GM23338 (cell line): ENCODE data around the gene PPP1CB. TPM values are rescaled to one million over a fixed set of nuclear protein-coding genes. Genes with fewer than 3 reads are reported as not detected.

ENCODE experiments used
- ATAC-seq: fragments of 200-7000 bp; cut with Tn5 transposase; 3 replicates; pipeline ENCODE4 v1.9.1; 2020
- DNase-seq: peaks from one replicate; pipeline ENCODE4 v3.0.0-alpha.2; 2015; ENCODE audit warnings: low spot score
- H2AFZ ChIP-seq: fragments of 200-600 bp; sonication (generic); 2 replicates; pipeline ENCODE4 v1.8.0; 2016; ENCODE audit warnings: antibody characterized with exemption, mild to moderate bottlenecking, moderate library complexity
- H3F3A ChIP-seq: fragments of 200-600 bp; sonication (generic); replicated peaks from 2 replicates; pipeline ENCODE4 v1.8.0; 2017; ENCODE audit warnings: antibody characterized with exemption, mixed run types, low read depth
- H3K27ac ChIP-seq: fragments of 200-600 bp; sonication (generic); 2 replicates; pipeline ENCODE4 v1.6.1; 2016; ENCODE audit warnings: low read depth
- H3K27me3 ChIP-seq: fragments of 200-600 bp; sonication (generic); 2 replicates; pipeline ENCODE4 v1.8.0; 2016; ENCODE audit warnings: mild to moderate bottlenecking, mixed run types, moderate library complexity; ENCODE audit not compliant: insufficient read depth
- H3K36me3 ChIP-seq: fragments of 200-600 bp; sonication (generic); 2 replicates; pipeline ENCODE4 v1.8.0; 2016; ENCODE audit warnings: mild to moderate bottlenecking; ENCODE audit not compliant: insufficient read depth
- H3K4me1 ChIP-seq: fragments of 200-600 bp; sonication (generic); 2 replicates; pipeline ENCODE4 v1.8.0; 2016; ENCODE audit warnings: mild to moderate bottlenecking, moderate library complexity; ENCODE audit not compliant: insufficient read depth
- H3K4me2 ChIP-seq: fragments of 200-600 bp; sonication (generic); 2 replicates; pipeline ENCODE4 v1.7.1; 2017; ENCODE audit warnings: mixed run types
- H3K4me3 ChIP-seq: fragments of 200-600 bp; sonication (generic); 2 replicates; pipeline ENCODE4 v1.6.1; 2016; ENCODE audit warnings: mixed run types
- H3K79me2 ChIP-seq: fragments of 200-600 bp; sonication (generic); replicated peaks from 2 replicates; pipeline ENCODE4 v1.8.0; 2017; ENCODE audit warnings: mild to moderate bottlenecking; ENCODE audit not compliant: insufficient read depth
- H3K9me2 ChIP-seq: fragments of 200-600 bp; sonication (generic); 2 replicates; pipeline ENCODE4 v1.8.0; 2017; ENCODE audit not compliant: insufficient read depth
- H4K20me1 ChIP-seq: fragments of 200-600 bp; sonication (generic); replicated peaks from 2 replicates; pipeline ENCODE4 v1.8.0; 2017; ENCODE audit warnings: mild to moderate bottlenecking; ENCODE audit not compliant: insufficient read depth
- H3K27ac Mint-ChIP-seq: 2 replicates; pipeline ENCODE4 v1.8.0; 2020; ENCODE audit warnings: inconsistent platforms, mild to moderate bottlenecking, moderate library complexity, mixed read lengths
- H3K27me3 Mint-ChIP-seq: 3 replicates; pipeline ENCODE4 v1.8.0; 2022; ENCODE audit warnings: low read depth, mild to moderate bottlenecking, moderate library complexity, mixed read lengths, inconsistent platforms; ENCODE audit not compliant: insufficient read depth, poor library complexity
- H3K36me3 Mint-ChIP-seq: 3 replicates; pipeline ENCODE4 v1.8.0; 2021; ENCODE audit warnings: low read depth, mild to moderate bottlenecking, inconsistent platforms, moderate library complexity, mixed read lengths
- H3K4me1 Mint-ChIP-seq: 3 replicates; pipeline ENCODE4 v1.8.0; 2020; ENCODE audit warnings: mild to moderate bottlenecking, inconsistent platforms, mixed read lengths
- H3K4me3 Mint-ChIP-seq: 3 replicates; pipeline ENCODE4 v1.8.0; 2021; ENCODE audit warnings: moderate library complexity, mild to moderate bottlenecking, inconsistent platforms, mixed read lengths
- H3K9me3 Mint-ChIP-seq: 3 replicates; pipeline ENCODE4 v1.8.0; 2020; ENCODE audit warnings: moderate library complexity, mild to moderate bottlenecking, inconsistent platforms, mixed read lengths
- EZH2 ChIP-seq: fragments of 200-600 bp; sonication (generic); IDR thresholded peaks from one replicate; pipeline ENCODE4 v1.8.0; 2017; ENCODE audit warnings: antibody characterized with exemption, mild to moderate bottlenecking, low read depth; ENCODE audit not compliant: unreplicated experiment
- JUNB ChIP-seq: IDR thresholded peaks from one replicate; pipeline ENCODE4 v1.6.1; 2016; ENCODE audit warnings: antibody characterized with exemption; ENCODE audit not compliant: unreplicated experiment
- NANOG ChIP-seq: IDR thresholded peaks from 2 replicates; pipeline ENCODE4 v1.6.1; 2016; ENCODE audit warnings: antibody characterized with exemption, borderline replicate concordance
- POLR2AphosphoS5 ChIP-seq: IDR thresholded peaks from 2 replicates; pipeline ENCODE4 v1.6.1; 2016; ENCODE audit warnings: antibody characterized with exemption, low read depth
- STAT1 ChIP-seq: IDR thresholded peaks from one replicate; pipeline ENCODE4 v1.6.1; 2016; ENCODE audit warnings: antibody characterized with exemption; ENCODE audit not compliant: unreplicated experiment
- ZNF114 ChIP-seq: fragments of 250-450 bp; sonication (Bioruptor Pico); IDR thresholded peaks from 2 replicates; pipeline ENCODE4 v1.5.0; 2020; ENCODE audit warnings: mild to moderate bottlenecking, moderate library complexity
- ZNF331 ChIP-seq: fragments of 250-450 bp; sonication (Bioruptor Pico); IDR thresholded peaks from 2 replicates; pipeline ENCODE4 v1.5.0; 2020; ENCODE audit warnings: low read depth, mild to moderate bottlenecking, moderate library complexity
- polyA plus RNA-seq: library from polyadenylated mRNA; unstranded; fragments of >200 nt; fragmentation: Nextera tagmentation; extraction: Ambion mirVana; gene quantifications from 2 replicates; pipeline ENCODE4 v1.2.1, GENCODE V29; 2016
- total RNA-seq: library from RNA; depleted of rRNA; stranded (reverse); fragments of >200 nt; shearing (Covaris generic); gene quantifications from 2 replicates; pipeline ENCODE4 v1.2.3, GENCODE V29; 2014
- TF ChIP-seq, protein P1 (sequence below), 2 experiments: fragments of 200-600 bp in 1 of 2; sonication (generic) in 1 of 2; conservative IDR thresholded peaks; 2 replicates each; pipeline versions ENCODE4 v1.5.1 to v1.6.1; 2016 to 2017; ENCODE audit warnings: antibody characterized with exemption in 2 of 2, low read depth in 2 of 2, mild to moderate bottlenecking in 2 of 2, moderate library complexity in 1 of 2
- TF ChIP-seq, protein P2 (sequence below): IDR thresholded peaks from 2 replicates; pipeline ENCODE4 v1.6.1; 2016; ENCODE audit warnings: antibody characterized with exemption
- TF ChIP-seq, protein P3 (sequence below): fragments of 250-450 bp; sonication (Bioruptor Pico); IDR thresholded peaks from 2 replicates; pipeline ENCODE4 v1.5.0; 2020; ENCODE audit warnings: mild to moderate bottlenecking, moderate library complexity
- TF ChIP-seq, protein P4 (sequence below): IDR thresholded peaks from one replicate; pipeline ENCODE4 v1.6.1; 2018; ENCODE audit warnings: antibody characterized with exemption; ENCODE audit not compliant: unreplicated experiment

The PPP1CB gene
- total and polyA plus RNA-seq, 2 experiments from 2014 or later: 103 to 118 TPM

DNA sequence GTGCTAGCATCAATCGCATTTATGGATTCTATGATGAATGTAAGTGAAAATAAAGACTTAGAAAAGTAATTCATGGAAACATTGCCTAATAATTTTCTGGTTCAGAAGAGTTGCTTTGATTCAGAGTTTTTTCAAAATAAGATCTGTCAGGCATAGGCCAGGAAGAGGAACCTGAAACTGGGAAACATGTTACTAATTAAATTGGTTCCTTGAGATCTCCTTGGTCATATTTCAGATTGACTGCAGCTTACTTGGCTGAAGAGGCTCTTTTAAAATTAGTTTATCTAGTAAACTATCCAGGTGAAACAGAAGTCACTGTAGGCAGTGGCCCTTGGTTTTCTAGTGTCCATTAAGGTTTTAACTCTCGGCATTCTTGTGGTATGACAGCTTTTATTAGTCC lies 27.4 kb downstream of the PPP1CB start:
- ATAC-seq (no peak), DNase-seq (no peak)
- no peak overlapping the region for H3K4me3 Mint-ChIP-seq
- H3K27me3 Mint-ChIP-seq: no peaks in the 10 kb centered on the region
- Histone ChIP-seq H3K4me2 (no peak overlapping the region), H2AFZ (no peak overlapping the region), H3K79me2 (peaks cover 39% of the 10 kb centered on the region), H4K20me1 (peaks cover 15% of the 10 kb centered on the region), H3K27me3 (no peaks in the 10 kb centered on the region), H3K27ac (no peak overlapping the region), H3K4me1 (no peaks in the 10 kb centered on the region), H3K36me3 (peaks cover 33% of the 10 kb centered on the region), H3F3A (no peaks in the 10 kb centered on the region), H3K9me2 (no peaks in the 10 kb centered on the region), H3K4me3 (no peak overlapping the region)
- no peaks in the 10 kb centered on the region for H3K9me3 Mint-ChIP-seq
- no peaks in the 10 kb centered on the region for H3K4me1 Mint-ChIP-seq
- peaks cover 56% of the 10 kb centered on the region for H3K36me3 Mint-ChIP-seq
- no peak for TF ChIP-seq JUNB
- TF ChIP-seq, protein P1, sequence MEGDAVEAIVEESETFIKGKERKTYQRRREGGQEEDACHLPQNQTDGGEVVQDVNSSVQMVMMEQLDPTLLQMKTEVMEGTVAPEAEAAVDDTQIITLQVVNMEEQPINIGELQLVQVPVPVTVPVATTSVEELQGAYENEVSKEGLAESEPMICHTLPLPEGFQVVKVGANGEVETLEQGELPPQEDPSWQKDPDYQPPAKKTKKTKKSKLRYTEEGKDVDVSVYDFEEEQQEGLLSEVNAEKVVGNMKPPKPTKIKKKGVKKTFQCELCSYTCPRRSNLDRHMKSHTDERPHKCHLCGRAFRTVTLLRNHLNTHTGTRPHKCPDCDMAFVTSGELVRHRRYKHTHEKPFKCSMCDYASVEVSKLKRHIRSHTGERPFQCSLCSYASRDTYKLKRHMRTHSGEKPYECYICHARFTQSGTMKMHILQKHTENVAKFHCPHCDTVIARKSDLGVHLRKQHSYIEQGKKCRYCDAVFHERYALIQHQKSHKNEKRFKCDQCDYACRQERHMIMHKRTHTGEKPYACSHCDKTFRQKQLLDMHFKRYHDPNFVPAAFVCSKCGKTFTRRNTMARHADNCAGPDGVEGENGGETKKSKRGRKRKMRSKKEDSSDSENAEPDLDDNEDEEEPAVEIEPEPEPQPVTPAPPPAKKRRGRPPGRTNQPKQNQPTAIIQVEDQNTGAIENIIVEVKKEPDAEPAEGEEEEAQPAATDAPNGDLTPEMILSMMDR (conservative IDR thresholded peaks at IDR 0.05; ENCODE audit: low read depth in 2 of 2): no peak
- TF ChIP-seq POLR2AphosphoS5: no peak
- TF ChIP-seq ZNF331 (CRISPR knock-in tag): no peak
- no peak for TF ChIP-seq EZH2
- TF ChIP-seq STAT1: no peak
- TF ChIP-seq, protein P2, sequence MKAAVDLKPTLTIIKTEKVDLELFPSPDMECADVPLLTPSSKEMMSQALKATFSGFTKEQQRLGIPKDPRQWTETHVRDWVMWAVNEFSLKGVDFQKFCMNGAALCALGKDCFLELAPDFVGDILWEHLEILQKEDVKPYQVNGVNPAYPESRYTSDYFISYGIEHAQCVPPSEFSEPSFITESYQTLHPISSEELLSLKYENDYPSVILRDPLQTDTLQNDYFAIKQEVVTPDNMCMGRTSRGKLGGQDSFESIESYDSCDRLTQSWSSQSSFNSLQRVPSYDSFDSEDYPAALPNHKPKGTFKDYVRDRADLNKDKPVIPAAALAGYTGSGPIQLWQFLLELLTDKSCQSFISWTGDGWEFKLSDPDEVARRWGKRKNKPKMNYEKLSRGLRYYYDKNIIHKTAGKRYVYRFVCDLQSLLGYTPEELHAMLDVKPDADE: no peak
- TF ChIP-seq ZNF114: no peak
- TF ChIP-seq NANOG: no peak
- TF ChIP-seq, protein P3, sequence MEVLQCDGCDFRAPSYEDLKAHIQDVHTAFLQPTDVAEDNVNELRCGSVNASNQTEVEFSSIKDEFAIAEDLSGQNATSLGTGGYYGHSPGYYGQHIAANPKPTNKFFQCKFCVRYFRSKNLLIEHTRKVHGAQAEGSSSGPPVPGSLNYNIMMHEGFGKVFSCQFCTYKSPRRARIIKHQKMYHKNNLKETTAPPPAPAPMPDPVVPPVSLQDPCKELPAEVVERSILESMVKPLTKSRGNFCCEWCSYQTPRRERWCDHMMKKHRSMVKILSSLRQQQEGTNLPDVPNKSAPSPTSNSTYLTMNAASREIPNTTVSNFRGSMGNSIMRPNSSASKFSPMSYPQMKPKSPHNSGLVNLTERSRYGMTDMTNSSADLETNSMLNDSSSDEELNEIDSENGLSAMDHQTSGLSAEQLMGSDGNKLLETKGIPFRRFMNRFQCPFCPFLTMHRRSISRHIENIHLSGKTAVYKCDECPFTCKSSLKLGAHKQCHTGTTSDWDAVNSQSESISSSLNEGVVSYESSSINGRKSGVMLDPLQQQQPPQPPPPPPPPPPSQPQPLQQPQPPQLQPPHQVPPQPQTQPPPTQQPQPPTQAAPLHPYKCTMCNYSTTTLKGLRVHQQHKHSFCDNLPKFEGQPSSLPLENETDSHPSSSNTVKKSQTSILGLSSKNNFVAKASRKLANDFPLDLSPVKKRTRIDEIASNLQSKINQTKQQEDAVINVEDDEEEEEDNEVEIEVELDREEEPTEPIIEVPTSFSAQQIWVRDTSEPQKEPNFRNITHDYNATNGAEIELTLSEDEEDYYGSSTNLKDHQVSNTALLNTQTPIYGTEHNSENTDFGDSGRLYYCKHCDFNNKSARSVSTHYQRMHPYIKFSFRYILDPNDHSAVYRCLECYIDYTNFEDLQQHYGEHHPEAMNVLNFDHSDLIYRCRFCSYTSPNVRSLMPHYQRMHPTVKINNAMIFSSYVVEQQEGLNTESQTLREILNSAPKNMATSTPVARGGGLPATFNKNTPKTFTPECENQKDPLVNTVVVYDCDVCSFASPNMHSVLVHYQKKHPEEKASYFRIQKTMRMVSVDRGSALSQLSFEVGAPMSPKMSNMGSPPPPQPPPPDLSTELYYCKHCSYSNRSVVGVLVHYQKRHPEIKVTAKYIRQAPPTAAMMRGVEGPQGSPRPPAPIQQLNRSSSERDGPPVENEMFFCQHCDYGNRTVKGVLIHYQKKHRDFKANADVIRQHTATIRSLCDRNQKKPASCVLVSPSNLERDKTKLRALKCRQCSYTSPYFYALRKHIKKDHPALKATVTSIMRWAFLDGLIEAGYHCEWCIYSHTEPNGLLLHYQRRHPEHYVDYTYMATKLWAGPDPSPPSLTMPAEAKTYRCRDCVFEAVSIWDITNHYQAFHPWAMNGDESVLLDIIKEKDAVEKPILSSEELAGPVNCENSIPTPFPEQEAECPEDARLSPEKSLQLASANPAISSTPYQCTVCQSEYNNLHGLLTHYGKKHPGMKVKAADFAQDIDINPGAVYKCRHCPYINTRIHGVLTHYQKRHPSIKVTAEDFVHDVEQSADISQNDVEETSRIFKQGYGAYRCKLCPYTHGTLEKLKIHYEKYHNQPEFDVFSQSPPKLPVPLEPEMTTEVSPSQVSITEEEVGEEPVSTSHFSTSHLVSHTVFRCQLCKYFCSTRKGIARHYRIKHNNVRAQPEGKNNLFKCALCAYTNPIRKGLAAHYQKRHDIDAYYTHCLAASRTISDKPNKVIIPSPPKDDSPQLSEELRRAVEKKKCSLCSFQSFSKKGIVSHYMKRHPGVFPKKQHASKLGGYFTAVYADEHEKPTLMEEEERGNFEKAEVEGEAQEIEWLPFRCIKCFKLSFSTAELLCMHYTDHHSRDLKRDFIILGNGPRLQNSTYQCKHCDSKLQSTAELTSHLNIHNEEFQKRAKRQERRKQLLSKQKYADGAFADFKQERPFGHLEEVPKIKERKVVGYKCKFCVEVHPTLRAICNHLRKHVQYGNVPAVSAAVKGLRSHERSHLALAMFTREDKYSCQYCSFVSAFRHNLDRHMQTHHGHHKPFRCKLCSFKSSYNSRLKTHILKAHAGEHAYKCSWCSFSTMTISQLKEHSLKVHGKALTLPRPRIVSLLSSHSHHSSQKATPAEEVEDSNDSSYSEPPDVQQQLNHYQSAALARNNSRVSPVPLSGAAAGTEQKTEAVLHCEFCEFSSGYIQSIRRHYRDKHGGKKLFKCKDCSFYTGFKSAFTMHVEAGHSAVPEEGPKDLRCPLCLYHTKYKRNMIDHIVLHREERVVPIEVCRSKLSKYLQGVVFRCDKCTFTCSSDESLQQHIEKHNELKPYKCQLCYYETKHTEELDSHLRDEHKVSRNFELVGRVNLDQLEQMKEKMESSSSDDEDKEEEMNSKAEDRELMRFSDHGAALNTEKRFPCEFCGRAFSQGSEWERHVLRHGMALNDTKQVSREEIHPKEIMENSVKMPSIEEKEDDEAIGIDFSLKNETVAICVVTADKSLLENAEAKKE (CRISPR knock-in tag): no peak
- TF ChIP-seq, protein P4, sequence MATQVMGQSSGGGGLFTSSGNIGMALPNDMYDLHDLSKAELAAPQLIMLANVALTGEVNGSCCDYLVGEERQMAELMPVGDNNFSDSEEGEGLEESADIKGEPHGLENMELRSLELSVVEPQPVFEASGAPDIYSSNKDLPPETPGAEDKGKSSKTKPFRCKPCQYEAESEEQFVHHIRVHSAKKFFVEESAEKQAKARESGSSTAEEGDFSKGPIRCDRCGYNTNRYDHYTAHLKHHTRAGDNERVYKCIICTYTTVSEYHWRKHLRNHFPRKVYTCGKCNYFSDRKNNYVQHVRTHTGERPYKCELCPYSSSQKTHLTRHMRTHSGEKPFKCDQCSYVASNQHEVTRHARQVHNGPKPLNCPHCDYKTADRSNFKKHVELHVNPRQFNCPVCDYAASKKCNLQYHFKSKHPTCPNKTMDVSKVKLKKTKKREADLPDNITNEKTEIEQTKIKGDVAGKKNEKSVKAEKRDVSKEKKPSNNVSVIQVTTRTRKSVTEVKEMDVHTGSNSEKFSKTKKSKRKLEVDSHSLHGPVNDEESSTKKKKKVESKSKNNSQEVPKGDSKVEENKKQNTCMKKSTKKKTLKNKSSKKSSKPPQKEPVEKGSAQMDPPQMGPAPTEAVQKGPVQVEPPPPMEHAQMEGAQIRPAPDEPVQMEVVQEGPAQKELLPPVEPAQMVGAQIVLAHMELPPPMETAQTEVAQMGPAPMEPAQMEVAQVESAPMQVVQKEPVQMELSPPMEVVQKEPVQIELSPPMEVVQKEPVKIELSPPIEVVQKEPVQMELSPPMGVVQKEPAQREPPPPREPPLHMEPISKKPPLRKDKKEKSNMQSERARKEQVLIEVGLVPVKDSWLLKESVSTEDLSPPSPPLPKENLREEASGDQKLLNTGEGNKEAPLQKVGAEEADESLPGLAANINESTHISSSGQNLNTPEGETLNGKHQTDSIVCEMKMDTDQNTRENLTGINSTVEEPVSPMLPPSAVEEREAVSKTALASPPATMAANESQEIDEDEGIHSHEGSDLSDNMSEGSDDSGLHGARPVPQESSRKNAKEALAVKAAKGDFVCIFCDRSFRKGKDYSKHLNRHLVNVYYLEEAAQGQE: no peak
- no peak overlapping the region for H3K27ac Mint-ChIP-seq
